HepG2 (cell line): ENCODE data around the gene ARIH2. TPM values are rescaled to one million over a fixed set of nuclear protein-coding genes. Genes with fewer than 3 reads are reported as not detected.
A peak's percentile ranks its signal among the peaks of the same experiment; 100 is the strongest.

Experiments
- EZH2 ChIP-seq: conservative IDR thresholded peaks from 2 replicates; pipeline ENCODE4 v1.6.1; 2012; ENCODE audit warnings: mild to moderate bottlenecking, low read depth, low read length, moderate library complexity
- HDAC2 ChIP-seq: sonication (generic); formaldehyde crosslinking; IDR thresholded peaks from 2 replicates; pipeline ENCODE4 v1.4.0; 2020; ENCODE audit warnings: missing genetic modification reagents
- HHEX ChIP-seq: IDR thresholded peaks from 2 replicates; pipeline ENCODE4 v1.6.1; 2016; ENCODE audit warnings: control low read depth
- HMG20A ChIP-seq: IDR thresholded peaks from 2 replicates; pipeline ENCODE4 v1.6.1; 2016; ENCODE audit warnings: borderline replicate concordance
- MIXL1 ChIP-seq: IDR thresholded peaks from 2 replicates; pipeline ENCODE4 v1.6.1; 2016
- NFYB ChIP-seq: sonication (generic); formaldehyde crosslinking; IDR thresholded peaks from 2 replicates; pipeline ENCODE4 v1.4.0; 2020; ENCODE audit warnings: missing genetic modification reagents
- PATZ1 ChIP-seq: sonication (generic); formaldehyde crosslinking; IDR thresholded peaks from 2 replicates; pipeline ENCODE4 v1.4.0; 2020; ENCODE audit warnings: missing genetic modification reagents
- PAWR ChIP-seq: sonication (generic); formaldehyde crosslinking; IDR thresholded peaks from 2 replicates; pipeline ENCODE4 v1.4.0; 2020; ENCODE audit warnings: missing genetic modification reagents, mild to moderate bottlenecking, borderline replicate concordance
- RXRA ChIP-seq: sonication (generic); formaldehyde crosslinking; IDR thresholded peaks from 2 replicates; pipeline ENCODE4 v1.5.1; 2020; ENCODE audit warnings: missing genetic modification reagents
- SAP130 ChIP-seq: IDR thresholded peaks from 2 replicates; pipeline ENCODE4 v1.6.1; 2016; ENCODE audit warnings: low read depth
- ZMYM2 ChIP-seq: sonication (generic); formaldehyde crosslinking; IDR thresholded peaks from 2 replicates; pipeline ENCODE4 v1.8.0; 2022; ENCODE audit warnings: mild to moderate bottlenecking, missing genetic modification reagents
- ZMYM4 ChIP-seq: sonication (generic); formaldehyde crosslinking; IDR thresholded peaks from 2 replicates; pipeline ENCODE4 v1.8.1; 2023; ENCODE audit warnings: mild to moderate bottlenecking, missing genetic modification reagents
- ZNF180 ChIP-seq: sonication (generic); formaldehyde crosslinking; IDR thresholded peaks from 2 replicates; pipeline ENCODE4 v1.4.0; 2020; ENCODE audit warnings: low read depth, missing genetic modification reagents, borderline replicate concordance
- ZNF256 ChIP-seq: sonication (generic); formaldehyde crosslinking; conservative IDR thresholded peaks from 2 replicates; pipeline ENCODE4 v1.4.0; 2020; ENCODE audit warnings: missing genetic modification reagents
- ZNF451 ChIP-seq: sonication (generic); formaldehyde crosslinking; IDR thresholded peaks from 2 replicates; pipeline ENCODE4 v1.5.0; 2020; ENCODE audit warnings: mild to moderate bottlenecking, missing genetic modification reagents
- ZNF513 ChIP-seq: sonication (generic); formaldehyde crosslinking; conservative IDR thresholded peaks from 2 replicates; pipeline ENCODE4 v1.5.0; 2020; ENCODE audit warnings: missing genetic modification reagents
- ZNF569 ChIP-seq: sonication (generic); formaldehyde crosslinking; IDR thresholded peaks from 2 replicates; pipeline ENCODE4 v1.5.0; 2020; ENCODE audit warnings: mild to moderate bottlenecking, missing genetic modification reagents, moderate library complexity, borderline replicate concordance
- ZNF607 ChIP-seq: sonication (generic); formaldehyde crosslinking; IDR thresholded peaks from 2 replicates; pipeline ENCODE4 v1.5.1; 2020; ENCODE audit warnings: missing genetic modification reagents, mild to moderate bottlenecking, borderline replicate concordance
- ZZZ3 ChIP-seq: sonication (generic); formaldehyde crosslinking; IDR thresholded peaks from 2 replicates; pipeline ENCODE4 v1.4.0; 2020; ENCODE audit warnings: missing genetic modification reagents, mild to moderate bottlenecking, borderline replicate concordance
- polyA plus RNA-seq, 8 experiments: library from polyadenylated mRNA; depleted of rRNA in 3 of 8; stranded (reverse) in 7 of 8; unstranded in 1 of 8; fragments of >200 nt; fragmentation: Illumina TruSeq in 4 of 8; extraction: Trizol in 4 of 8; gene quantifications; 2 replicates each; pipeline versions ENCODE4 v1.2.1 to v1.2.3, GENCODE V29; 2011 to 2016; ENCODE audit warnings: low read depth in 4 of 8, missing spikeins in 1 of 8, mixed read lengths in 1 of 8; ENCODE audit not compliant: insufficient read depth in 1 of 8
- total RNA-seq, 5 experiments: library from RNA; depleted of rRNA; stranded (reverse); fragments of >200 nt; fragmentation: Illumina TruSeq; extraction: Trizol; gene quantifications; 2 replicates each; pipeline ENCODE4 v1.2.3, GENCODE V29; 2016; ENCODE audit warnings: low read depth in 1 of 5
- TF ChIP-seq, protein P1 (sequence below): sonication (generic); formaldehyde crosslinking; IDR thresholded peaks from 2 replicates; pipeline ENCODE4 v1.8.1; 2022; ENCODE audit warnings: low read depth, mild to moderate bottlenecking, missing genetic modification reagents
- TF ChIP-seq, protein P2 (sequence below): sonication (generic); formaldehyde crosslinking; IDR thresholded peaks from 2 replicates; pipeline ENCODE4 v1.4.0; 2020; ENCODE audit warnings: missing genetic modification reagents

The ARIH2 gene
- total and polyA plus RNA-seq, 2 of the 13 experiments (the other 11 are each of a cell fraction or from before 2014, with no cell fraction given): 64.8 to 83.3 TPM

DNA sequence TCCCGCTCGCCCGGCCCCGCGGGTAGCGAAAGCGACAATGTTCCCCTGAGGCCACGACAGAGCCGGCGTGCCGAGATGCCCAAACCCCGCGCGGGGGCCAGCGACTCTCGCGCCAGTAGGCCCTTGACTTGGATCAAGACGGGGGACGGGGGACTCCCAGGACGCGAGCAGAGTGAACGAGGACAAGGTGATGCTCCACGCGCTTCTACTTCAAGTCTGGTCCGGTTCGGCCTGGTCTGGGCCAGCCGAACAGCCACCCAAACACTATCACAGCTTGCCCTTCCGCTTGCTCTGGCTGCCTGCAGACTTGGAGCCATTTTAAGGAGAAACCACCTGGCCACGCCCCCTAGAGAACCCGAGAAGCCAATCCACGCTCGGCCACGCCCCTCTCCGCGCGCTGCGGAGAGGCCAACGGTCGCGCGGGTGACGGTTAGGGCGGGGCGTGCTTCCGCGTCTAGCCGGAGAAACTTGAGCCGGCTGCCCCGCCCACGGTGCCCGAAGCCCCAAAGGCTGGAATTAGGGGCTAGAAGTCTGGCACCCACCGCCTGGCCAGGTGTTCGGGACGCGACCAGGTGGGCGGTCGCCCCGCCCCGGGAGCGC is 102.7 kb downstream of the ARIH2 start (continued):
- peak; percentile 16; the same call in 1 of the 2 replicates for TF ChIP-seq RXRA (CRISPR knock-in tag)
- no peak for TF ChIP-seq EZH2
- 0 out of 2 replicates have a peak, but pooled peaks have one; percentile 73 for TF ChIP-seq PAWR
- TF ChIP-seq ZNF180 (CRISPR knock-in tag): 0 out of 2 replicates have a peak, but pooled peaks have one; percentile 42
- peak; percentile 81 for TF ChIP-seq NFYB (CRISPR knock-in tag)
- no peak for TF ChIP-seq ZNF513 (CRISPR knock-in tag)
- no peak for TF ChIP-seq ZMYM2 (CRISPR knock-in tag)
- TF ChIP-seq ZNF607 (CRISPR knock-in tag): no peak; the same call in 1 of the 2 replicates
- peak; percentile 45; the same call in 1 of the 2 replicates for TF ChIP-seq MIXL1
- TF ChIP-seq ZMYM4 (CRISPR knock-in tag): peak; percentile 73; the same call in 1 of the 2 replicates
- TF ChIP-seq ZNF451 (CRISPR knock-in tag): no peak; the same call in 1 of the 2 replicates
- no peak for TF ChIP-seq ZNF256 (CRISPR knock-in tag)
- no peak for TF ChIP-seq HHEX (CRISPR knock-in tag)
- peak; percentile 83 for TF ChIP-seq ZZZ3 (CRISPR knock-in tag)
- no peak for TF ChIP-seq PATZ1 (CRISPR knock-in tag)
- peak; percentile 78 for TF ChIP-seq SAP130 (CRISPR knock-in tag)
- TF ChIP-seq, protein P1, sequence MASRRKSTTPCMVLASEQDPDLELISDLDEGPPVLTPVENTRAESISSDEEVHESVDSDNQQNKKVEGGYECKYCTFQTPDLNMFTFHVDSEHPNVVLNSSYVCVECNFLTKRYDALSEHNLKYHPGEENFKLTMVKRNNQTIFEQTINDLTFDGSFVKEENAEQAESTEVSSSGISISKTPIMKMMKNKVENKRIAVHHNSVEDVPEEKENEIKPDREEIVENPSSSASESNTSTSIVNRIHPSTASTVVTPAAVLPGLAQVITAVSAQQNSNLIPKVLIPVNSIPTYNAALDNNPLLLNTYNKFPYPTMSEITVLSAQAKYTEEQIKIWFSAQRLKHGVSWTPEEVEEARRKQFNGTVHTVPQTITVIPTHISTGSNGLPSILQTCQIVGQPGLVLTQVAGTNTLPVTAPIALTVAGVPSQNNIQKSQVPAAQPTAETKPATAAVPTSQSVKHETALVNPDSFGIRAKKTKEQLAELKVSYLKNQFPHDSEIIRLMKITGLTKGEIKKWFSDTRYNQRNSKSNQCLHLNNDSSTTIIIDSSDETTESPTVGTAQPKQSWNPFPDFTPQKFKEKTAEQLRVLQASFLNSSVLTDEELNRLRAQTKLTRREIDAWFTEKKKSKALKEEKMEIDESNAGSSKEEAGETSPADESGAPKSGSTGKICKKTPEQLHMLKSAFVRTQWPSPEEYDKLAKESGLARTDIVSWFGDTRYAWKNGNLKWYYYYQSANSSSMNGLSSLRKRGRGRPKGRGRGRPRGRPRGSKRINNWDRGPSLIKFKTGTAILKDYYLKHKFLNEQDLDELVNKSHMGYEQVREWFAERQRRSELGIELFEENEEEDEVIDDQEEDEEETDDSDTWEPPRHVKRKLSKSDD (CRISPR knock-in tag): no peak
- no peak; the same call in 1 of the 2 replicates for TF ChIP-seq HDAC2 (CRISPR knock-in tag)
- TF ChIP-seq ZNF569 (CRISPR knock-in tag): no peak
- TF ChIP-seq, protein P2, sequence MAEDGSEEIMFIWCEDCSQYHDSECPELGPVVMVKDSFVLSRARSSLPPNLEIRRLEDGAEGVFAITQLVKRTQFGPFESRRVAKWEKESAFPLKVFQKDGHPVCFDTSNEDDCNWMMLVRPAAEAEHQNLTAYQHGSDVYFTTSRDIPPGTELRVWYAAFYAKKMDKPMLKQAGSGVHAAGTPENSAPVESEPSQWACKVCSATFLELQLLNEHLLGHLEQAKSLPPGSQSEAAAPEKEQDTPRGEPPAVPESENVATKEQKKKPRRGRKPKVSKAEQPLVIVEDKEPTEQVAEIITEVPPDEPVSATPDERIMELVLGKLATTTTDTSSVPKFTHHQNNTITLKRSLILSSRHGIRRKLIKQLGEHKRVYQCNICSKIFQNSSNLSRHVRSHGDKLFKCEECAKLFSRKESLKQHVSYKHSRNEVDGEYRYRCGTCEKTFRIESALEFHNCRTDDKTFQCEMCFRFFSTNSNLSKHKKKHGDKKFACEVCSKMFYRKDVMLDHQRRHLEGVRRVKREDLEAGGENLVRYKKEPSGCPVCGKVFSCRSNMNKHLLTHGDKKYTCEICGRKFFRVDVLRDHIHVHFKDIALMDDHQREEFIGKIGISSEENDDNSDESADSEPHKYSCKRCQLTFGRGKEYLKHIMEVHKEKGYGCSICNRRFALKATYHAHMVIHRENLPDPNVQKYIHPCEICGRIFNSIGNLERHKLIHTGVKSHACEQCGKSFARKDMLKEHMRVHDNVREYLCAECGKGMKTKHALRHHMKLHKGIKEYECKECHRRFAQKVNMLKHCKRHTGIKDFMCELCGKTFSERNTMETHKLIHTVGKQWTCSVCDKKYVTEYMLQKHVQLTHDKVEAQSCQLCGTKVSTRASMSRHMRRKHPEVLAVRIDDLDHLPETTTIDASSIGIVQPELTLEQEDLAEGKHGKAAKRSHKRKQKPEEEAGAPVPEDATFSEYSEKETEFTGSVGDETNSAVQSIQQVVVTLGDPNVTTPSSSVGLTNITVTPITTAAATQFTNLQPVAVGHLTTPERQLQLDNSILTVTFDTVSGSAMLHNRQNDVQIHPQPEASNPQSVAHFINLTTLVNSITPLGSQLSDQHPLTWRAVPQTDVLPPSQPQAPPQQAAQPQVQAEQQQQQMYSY: no peak
- no peak; the same call in 1 of the 2 replicates for TF ChIP-seq HMG20A (CRISPR knock-in tag)
